Natural killer cell treated with Interleukin-12 subunit alpha and Interleukin-12 subunit beta and Interleukin-15 and Interleukin-18, amount 100 ng/mL, for 72 hours (primary cell): ENCODE data around the gene DLG2. TPM values are rescaled to one million over a fixed set of nuclear protein-coding genes. Genes with fewer than 3 reads are reported as not detected.
A peak's percentile ranks its signal among the peaks of the same experiment; 100 is the strongest.
"Not testable (repeated sequence)": the region's sequence is repeated elsewhere in the genome, so short reads cannot be mapped to it uniquely, and the experiment has no call there.

ENCODE experiments used
- ATAC-seq, 2 donors: fragments of 150-1000 bp; cut with Tn5 transposase in 1 of 2; sonication (Bioruptor Pico), chemical (Tn5 transposase) in 1 of 2; 2 replicates each; pipeline ENCODE4 v1.10.0; 2021
- DNase-seq: peaks from one replicate; pipeline ENCODE4 v3.0.0; 2022; ENCODE audit warnings: low spot score
- H3K27ac Mint-ChIP-seq, 2 donors: 1 replicate in 1 of 2; 2 replicates in 1 of 2; pipeline ENCODE4 v1.8.0; 2022; ENCODE audit warnings: mixed read lengths in 2 of 2, mild to moderate bottlenecking in 1 of 2, moderate library complexity in 1 of 2
- H3K27me3 Mint-ChIP-seq, 2 donors: 1 replicate in 1 of 2; 2 replicates in 1 of 2; pipeline ENCODE4 v1.8.0; 2022; ENCODE audit warnings: mixed read lengths in 2 of 2
- H3K36me3 Mint-ChIP-seq: one replicate; pipeline ENCODE4 v1.8.0; 2022; ENCODE audit warnings: mixed read lengths
- H3K4me1 Mint-ChIP-seq, 2 donors: 1 replicate in 1 of 2; 2 replicates in 1 of 2; pipeline ENCODE4 v1.8.0; 2022; ENCODE audit warnings: low read depth in 2 of 2, mixed read lengths in 2 of 2, mild to moderate bottlenecking in 1 of 2
- H3K4me3 Mint-ChIP-seq: one replicate; pipeline ENCODE4 v1.8.0; 2022; ENCODE audit warnings: mixed read lengths
- H3K9me3 Mint-ChIP-seq: 2 replicates; pipeline ENCODE4 v1.8.0; 2022; ENCODE audit warnings: mixed read lengths
- total RNA-seq, 2 donors: library from RNA; stranded (reverse); gene quantifications; one replicate each; pipeline ENCODE4 v1.2.3, GENCODE V29; 2022

DLG2 gene
- total RNA-seq, 2 donors from 2014 or later, result 1.1 to 1.7 TPM

DNA sequence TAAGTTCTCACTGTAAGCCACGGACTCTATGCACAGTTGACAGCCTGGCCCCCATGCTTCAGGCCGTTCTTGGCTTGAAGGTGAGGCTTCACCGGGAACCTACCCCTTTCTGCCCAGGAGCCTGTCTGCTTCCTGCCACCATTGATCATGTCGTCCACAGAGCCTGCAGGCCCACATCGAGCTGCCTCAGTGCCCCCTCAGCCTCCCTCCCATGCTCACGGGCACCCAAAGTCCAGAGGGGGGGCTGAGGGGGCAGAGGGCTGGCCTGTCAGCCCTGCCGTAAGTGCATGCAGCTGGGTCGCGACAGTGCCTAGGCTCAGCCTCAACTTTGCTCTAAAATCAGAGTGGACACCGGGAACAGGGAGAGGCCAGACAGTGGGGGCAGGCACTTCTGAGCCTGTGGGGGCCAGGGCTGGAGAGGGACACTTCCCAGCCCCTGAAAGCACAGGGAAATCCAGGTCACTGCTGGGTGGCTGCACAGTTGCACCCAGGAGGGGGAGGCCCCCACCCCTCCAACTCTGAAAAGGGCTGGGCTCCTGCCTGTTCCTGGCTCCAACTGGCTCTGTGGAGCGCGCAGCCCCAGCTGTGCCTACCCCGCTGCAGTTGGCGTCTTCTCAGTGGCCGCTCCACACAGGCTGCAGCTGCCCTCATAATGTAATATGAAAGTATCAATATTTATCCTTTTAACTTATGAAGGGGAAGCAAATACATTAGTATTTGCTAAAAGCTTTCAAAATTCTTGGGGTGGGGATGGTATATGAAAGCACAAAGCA, 598.6 kb downstream of the DLG2 start:
- ATAC-seq, result no peak
- H3K4me1 Mint-ChIP-seq, result no peaks in the 10 kb centered on the region
- H3K4me3 Mint-ChIP-seq, result no peak overlapping the region
- H3K9me3 Mint-ChIP-seq, result peaks cover 13% of the 10 kb centered on the region
- no peaks in the 10 kb centered on the region for H3K27me3 Mint-ChIP-seq
- DNase-seq, result no peak
- no peak overlapping the region for H3K27ac Mint-ChIP-seq
- no peaks in the 10 kb centered on the region for H3K36me3 Mint-ChIP-seq

DNA sequence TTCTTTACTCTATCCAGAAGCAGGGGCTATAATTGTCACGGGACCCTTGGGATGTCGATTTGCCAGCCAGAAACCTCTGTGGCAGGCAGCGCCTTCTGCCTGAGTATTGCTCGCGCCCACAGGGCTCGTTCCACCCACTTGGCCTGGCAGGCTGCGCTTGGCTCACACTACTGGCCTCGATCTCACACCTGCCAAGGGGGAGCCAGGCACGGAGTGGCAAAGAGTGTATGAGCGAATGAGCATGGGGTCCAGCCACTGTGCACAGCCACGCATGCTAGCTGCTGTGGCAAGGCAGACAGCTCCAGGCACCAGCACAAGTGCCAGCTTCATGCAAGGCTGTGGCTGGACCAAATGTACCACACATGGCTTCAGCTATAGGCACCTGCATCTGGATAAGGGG, 599.8 kb downstream of the DLG2 start:
- Mint-ChIP-seq H3K36me3 (no peaks in the 10 kb centered on the region), H3K27me3 (no peaks in the 10 kb centered on the region), H3K4me3 (no peak overlapping the region), H3K4me1 (no peaks in the 10 kb centered on the region), H3K9me3 (peaks cover 11% of the 10 kb centered on the region), H3K27ac (no peak overlapping the region)
- DNase-seq (no peak), ATAC-seq (peak in 1 of 2 donors; percentile 33)

GRCh38 chr11:85021058-85021457, 606.1 kb downstream of the DLG2 start:
- no peak overlapping the region for H3K27ac Mint-ChIP-seq
- ATAC-seq (no peak), DNase-seq (no peak)
- no peaks in the 10 kb centered on the region for H3K4me1 Mint-ChIP-seq
- H3K4me3 Mint-ChIP-seq, result no peak overlapping the region
- H3K27me3 Mint-ChIP-seq, result no peaks in the 10 kb centered on the region
- H3K9me3 Mint-ChIP-seq, result peaks cover 14% of the 10 kb centered on the region
- peaks cover 7% of the 10 kb centered on the region for H3K36me3 Mint-ChIP-seq

DNA sequence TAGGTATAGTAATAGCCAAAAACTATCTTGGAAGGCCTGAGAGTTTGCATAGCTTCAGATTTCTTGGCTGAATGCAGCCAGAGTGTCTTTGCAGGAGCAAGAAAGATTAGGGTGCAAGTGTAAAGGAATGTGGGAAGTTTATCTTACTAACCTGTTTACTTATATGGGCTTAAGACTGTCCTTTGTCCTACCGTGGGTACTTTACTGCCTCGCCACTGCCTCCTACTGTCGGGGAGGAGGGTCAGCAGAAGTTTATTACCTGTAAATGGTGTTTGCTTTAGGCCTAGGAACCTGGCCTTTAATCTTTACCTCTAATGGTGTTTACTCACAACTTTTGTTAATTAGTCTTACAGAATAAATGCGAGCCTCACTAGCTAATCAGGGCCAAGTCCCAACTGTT, 633.8 kb downstream of the DLG2 start:
- Mint-ChIP-seq H3K4me3 (no peak overlapping the region), H3K27ac (no peak overlapping the region), H3K36me3 (no peaks in the 10 kb centered on the region), H3K9me3 (peaks cover 46% of the 10 kb centered on the region), H3K4me1 (no peaks in the 10 kb centered on the region), H3K27me3 (no peaks in the 10 kb centered on the region)
- ATAC-seq (no peak), DNase-seq (no peak)

GRCh38 chr11:84990141-84990540, 637.0 kb downstream of the DLG2 start:
- no peaks in the 10 kb centered on the region for H3K4me1 Mint-ChIP-seq
- ATAC-seq (no peak), DNase-seq (no peak)
- peaks cover 5% of the 10 kb centered on the region for H3K36me3 Mint-ChIP-seq
- peaks cover 37% of the 10 kb centered on the region for H3K9me3 Mint-ChIP-seq
- no peak overlapping the region for H3K4me3 Mint-ChIP-seq
- H3K27ac Mint-ChIP-seq, result no peak overlapping the region
- H3K27me3 Mint-ChIP-seq, result no peaks in the 10 kb centered on the region

DNA sequence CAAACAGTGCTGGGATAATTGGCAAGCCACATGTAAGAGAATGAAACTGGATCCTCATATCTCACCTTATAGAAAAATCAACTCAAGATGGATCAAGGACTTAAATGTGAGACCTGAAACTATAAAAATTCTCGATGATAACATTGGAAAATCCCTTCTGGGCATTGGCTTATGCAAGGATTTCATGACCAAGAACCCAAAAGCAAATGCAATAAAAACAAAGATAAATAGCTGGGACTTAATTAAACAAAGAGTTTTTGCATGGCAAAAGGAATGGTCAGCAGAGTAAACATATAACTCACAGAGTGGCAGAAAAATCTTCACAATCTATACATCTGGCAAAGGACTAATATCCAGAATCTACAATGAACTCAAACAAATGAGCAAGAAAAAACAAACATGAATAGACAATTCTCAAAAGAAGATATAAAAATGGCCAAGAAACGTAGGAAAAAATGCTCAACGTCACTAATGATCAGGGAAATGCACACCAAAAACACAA, 639.4 kb downstream of the DLG2 start:
- peaks cover 14% of the 10 kb centered on the region for H3K36me3 Mint-ChIP-seq
- not testable (repeated sequence) for H3K4me3 Mint-ChIP-seq, DNase-seq, H3K4me1 Mint-ChIP-seq, H3K27me3 Mint-ChIP-seq, H3K27ac Mint-ChIP-seq, ATAC-seq
- H3K9me3 Mint-ChIP-seq, result peaks cover 34% of the 10 kb centered on the region

DNA sequence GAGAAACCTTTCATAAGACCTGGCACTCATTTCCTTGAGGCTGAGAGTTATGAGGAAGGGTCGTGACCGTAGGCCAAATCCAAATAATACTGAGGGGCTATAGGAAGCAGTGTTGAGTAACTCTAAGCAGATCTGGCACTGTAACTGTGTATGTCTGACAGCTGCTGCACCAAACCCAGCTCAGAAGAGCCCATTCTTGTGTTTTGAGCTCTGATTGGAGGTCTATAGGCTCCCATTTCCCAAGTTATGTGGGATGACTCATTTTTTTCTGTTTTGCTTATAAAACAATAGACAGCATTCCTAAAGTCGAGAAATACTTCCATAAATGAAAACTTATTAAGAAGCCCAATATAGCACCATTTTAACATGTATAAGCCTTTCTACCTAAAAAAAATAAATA, 645.8 kb downstream of the DLG2 start:
- Mint-ChIP-seq H3K4me3 (no peak overlapping the region), H3K4me1 (no peaks in the 10 kb centered on the region), H3K36me3 (peaks cover 20% of the 10 kb centered on the region), H3K27ac (no peak overlapping the region), H3K9me3 (peaks cover 38% of the 10 kb centered on the region), H3K27me3 (no peaks in the 10 kb centered on the region)
- DNase-seq (no peak), ATAC-seq (no peak)

DNA sequence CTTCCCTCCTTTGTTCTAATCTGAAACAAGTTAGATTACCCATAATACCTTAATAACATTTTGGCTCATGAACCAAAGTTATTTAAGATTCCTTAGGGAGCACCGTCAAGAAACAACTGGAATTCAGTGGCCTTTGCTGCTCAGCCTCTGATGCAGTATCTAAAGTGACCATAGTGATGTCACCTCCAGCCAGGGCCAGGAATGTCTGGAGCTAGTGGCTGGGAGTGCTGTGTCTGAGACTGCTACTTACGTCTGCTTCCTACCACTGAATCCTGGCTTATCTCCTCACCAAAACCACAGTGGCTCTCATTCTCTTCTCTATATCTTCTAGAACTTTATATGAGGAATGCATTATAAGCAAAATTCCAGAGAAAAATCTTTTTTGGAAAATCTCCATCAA, 658.0 kb downstream of the DLG2 start:
- Mint-ChIP-seq H3K27ac (no peak overlapping the region), H3K4me1 (no peaks in the 10 kb centered on the region), H3K9me3 (peaks cover 6% of the 10 kb centered on the region), H3K27me3 (no peaks in the 10 kb centered on the region), H3K4me3 (no peak overlapping the region), H3K36me3 (peaks cover 6% of the 10 kb centered on the region)
- DNase-seq, result no peak
- no peak for ATAC-seq

DNA sequence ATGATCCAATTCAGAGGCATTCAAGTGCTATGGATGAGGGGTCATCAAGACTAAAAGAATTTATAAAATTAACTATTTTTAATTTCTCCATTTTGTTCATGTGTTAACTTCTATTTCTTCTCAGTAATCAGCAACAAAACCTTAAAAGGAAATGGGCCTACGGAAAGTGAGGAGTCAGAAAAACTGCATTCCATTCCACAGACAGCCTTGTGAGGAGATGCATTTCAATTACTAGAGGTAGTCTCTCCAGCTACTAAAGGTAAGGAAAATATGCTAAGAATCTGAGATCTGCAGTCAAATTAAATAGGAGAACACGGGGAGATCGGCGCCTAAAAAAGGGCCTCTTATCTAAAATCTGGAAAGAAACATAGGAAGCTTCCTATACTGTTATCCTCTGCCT, 661.7 kb downstream of the DLG2 start:
- H3K36me3 Mint-ChIP-seq, result peaks cover 6% of the 10 kb centered on the region
- no peak overlapping the region for H3K4me3 Mint-ChIP-seq
- no peaks in the 10 kb centered on the region for H3K27me3 Mint-ChIP-seq
- DNase-seq (no peak), ATAC-seq (no peak)
- H3K4me1 Mint-ChIP-seq, result no peaks in the 10 kb centered on the region
- no peak overlapping the region for H3K27ac Mint-ChIP-seq
- peaks cover 5% of the 10 kb centered on the region for H3K9me3 Mint-ChIP-seq

- Mint-ChIP-seq H3K9me3 (peaks cover 3% of the 10 kb centered on the region), H3K27me3 (no peaks in the 10 kb centered on the region), H3K4me1 (no peaks in the 10 kb centered on the region), H3K4me3 (no peak overlapping the region), H3K36me3 (peaks cover 6% of the 10 kb centered on the region), H3K27ac (no peak overlapping the region)
- ATAC-seq, result no peak
- DNase-seq, result no peak
Observed at GRCh38 chr11:84963240-84963639, 663.9 kb downstream of the DLG2 start.

GRCh38 chr11:84962018-84962417, 665.1 kb downstream of the DLG2 start:
- ATAC-seq, result no peak
- Mint-ChIP-seq H3K27me3 (no peaks in the 10 kb centered on the region), H3K4me3 (no peak overlapping the region), H3K27ac (no peak overlapping the region), H3K4me1 (no peaks in the 10 kb centered on the region), H3K9me3 (peaks cover 6% of the 10 kb centered on the region), H3K36me3 (peaks cover 6% of the 10 kb centered on the region)
- DNase-seq, result no peak

- DNase-seq (no peak), ATAC-seq (no peak)
- peaks cover 15% of the 10 kb centered on the region for H3K9me3 Mint-ChIP-seq
- H3K27me3 Mint-ChIP-seq, result no peaks in the 10 kb centered on the region
- H3K27ac Mint-ChIP-seq, result no peak overlapping the region
- no peaks in the 10 kb centered on the region for H3K4me1 Mint-ChIP-seq
- H3K36me3 Mint-ChIP-seq, result no peaks in the 10 kb centered on the region
- no peak overlapping the region for H3K4me3 Mint-ChIP-seq
Observed at GRCh38 chr11:84958295-84958694, 668.8 kb downstream of the DLG2 start.

GRCh38 chr11:84950569-84951270, 676.4 kb downstream of the DLG2 start:
- Mint-ChIP-seq H3K36me3 (peaks cover 8% of the 10 kb centered on the region), H3K4me1 (no peaks in the 10 kb centered on the region), H3K9me3 (peaks cover 18% of the 10 kb centered on the region), H3K27ac (no peak overlapping the region), H3K27me3 (no peaks in the 10 kb centered on the region), H3K4me3 (no peak overlapping the region)
- no peak for ATAC-seq
- no peak for DNase-seq

DNA sequence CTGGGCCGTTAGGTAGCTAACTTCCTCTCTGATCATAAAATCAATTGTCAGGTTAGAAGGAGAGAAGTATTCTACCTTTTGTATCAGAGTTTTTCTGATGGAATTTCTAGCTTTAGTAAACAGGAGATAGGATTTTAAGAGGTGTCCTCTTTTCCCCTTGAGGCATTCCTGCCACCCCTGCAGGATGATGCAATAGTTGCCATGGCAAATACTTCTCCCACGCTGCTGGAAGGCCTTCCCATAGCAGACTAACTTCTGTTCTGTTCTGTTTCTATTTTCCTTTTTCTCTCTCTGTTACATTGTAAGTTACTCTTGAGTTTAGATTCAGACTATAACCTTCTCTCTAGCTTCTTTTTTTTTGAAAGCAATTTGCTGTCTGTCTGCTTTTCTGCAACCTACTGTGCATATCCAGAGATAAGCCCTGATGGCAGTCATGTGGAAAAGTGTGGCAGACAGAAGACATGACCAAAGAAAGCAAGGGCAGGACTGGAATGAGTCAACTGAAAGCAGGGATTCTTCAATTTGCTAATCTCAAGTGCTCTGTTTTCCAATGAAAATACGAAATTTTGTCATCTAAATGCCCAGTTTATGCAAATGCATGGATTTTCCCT, 679.1 kb downstream of the DLG2 start:
- Mint-ChIP-seq H3K27ac (no peak overlapping the region), H3K9me3 (peaks cover 23% of the 10 kb centered on the region), H3K4me3 (no peak overlapping the region), H3K36me3 (peaks cover 8% of the 10 kb centered on the region), H3K4me1 (no peaks in the 10 kb centered on the region), H3K27me3 (no peaks in the 10 kb centered on the region)
- no peak for ATAC-seq
- no peak for DNase-seq
